Measurements from ENCODE around the gene RGPD3.
"Not testable (repeated sequence)": the region's sequence is repeated elsewhere in the genome, so short reads cannot be mapped to it uniquely, and the experiment has no call there.

DNA sequence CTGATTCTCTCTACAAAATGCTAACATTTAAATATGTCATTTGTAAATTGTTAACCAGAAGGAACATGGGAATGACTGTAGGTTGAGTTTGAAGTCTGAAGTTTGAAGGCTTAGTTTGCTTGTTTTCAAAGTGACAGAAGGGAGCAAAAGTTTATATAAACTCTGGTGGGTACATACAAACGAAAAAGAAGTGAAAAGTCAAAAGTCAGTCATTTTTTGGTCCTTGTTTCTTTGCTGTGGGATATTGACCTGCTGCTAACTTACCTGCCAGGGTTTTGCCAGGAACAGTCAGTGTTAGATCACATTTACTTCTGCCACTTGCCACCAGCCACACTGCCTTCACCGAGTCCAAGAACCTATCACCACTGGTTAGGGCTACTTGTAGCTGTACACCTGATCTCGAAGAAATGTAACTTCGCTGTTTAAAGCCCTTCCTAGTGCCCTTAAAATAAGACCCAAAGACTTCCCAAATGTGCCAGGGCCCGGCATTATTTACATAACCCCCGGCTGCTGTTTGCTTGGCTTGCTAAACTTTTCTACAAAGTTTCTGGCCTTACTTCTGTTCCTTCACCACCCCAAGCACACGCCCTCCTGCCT, 79.3 kb downstream of the RGPD3 start:
- TF ChIP-seq POLR2A (IDR thresholded peaks at IDR 0.05), result not testable (repeated sequence)
- TF ChIP-seq, protein P1, sequence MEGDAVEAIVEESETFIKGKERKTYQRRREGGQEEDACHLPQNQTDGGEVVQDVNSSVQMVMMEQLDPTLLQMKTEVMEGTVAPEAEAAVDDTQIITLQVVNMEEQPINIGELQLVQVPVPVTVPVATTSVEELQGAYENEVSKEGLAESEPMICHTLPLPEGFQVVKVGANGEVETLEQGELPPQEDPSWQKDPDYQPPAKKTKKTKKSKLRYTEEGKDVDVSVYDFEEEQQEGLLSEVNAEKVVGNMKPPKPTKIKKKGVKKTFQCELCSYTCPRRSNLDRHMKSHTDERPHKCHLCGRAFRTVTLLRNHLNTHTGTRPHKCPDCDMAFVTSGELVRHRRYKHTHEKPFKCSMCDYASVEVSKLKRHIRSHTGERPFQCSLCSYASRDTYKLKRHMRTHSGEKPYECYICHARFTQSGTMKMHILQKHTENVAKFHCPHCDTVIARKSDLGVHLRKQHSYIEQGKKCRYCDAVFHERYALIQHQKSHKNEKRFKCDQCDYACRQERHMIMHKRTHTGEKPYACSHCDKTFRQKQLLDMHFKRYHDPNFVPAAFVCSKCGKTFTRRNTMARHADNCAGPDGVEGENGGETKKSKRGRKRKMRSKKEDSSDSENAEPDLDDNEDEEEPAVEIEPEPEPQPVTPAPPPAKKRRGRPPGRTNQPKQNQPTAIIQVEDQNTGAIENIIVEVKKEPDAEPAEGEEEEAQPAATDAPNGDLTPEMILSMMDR (IDR thresholded peaks at IDR 0.05), result not testable (repeated sequence)
